SK-N-SH treated with all-trans-retinoic acid at 6 μM for 48 hours (cell line): ENCODE data around the gene TBC1D4.

Experiments used
- ATAC-seq: fragments of 200-7000 bp; cut with Tn5 transposase; 3 replicates; pipeline ENCODE4 v1.9.1; 2020; ENCODE audit warnings: mild to moderate bottlenecking, moderate library complexity
- BACH2 ChIP-seq: fragments of 250-450 bp; sonication (Bioruptor Pico); IDR thresholded peaks from 2 replicates; pipeline ENCODE4 v1.9.0; 2021; ENCODE audit warnings: mild to moderate bottlenecking, borderline replicate concordance
- CSDC2 ChIP-seq: fragments of 250-450 bp; sonication (Bioruptor Pico); IDR thresholded peaks from 2 replicates; pipeline ENCODE4 v1.5.0; 2020; ENCODE audit warnings: mild to moderate bottlenecking, moderate library complexity
- ESRRG ChIP-seq: fragments of 250-450 bp; sonication (Bioruptor Pico); IDR thresholded peaks from 2 replicates; pipeline ENCODE4 v1.6.1; 2021; ENCODE audit warnings: mild to moderate bottlenecking
- ISL1 ChIP-seq: fragments of 250-450 bp; sonication (Bioruptor Pico); IDR thresholded peaks from 2 replicates; pipeline ENCODE4 v2.1.2; 2022; ENCODE audit warnings: mild to moderate bottlenecking, moderate library complexity
- OSR1 ChIP-seq: fragments of 250-450 bp; sonication (Bioruptor Pico); IDR thresholded peaks from 2 replicates; pipeline ENCODE4 v1.8.0; 2022; ENCODE audit warnings: moderate library complexity, mild to moderate bottlenecking, inconsistent platforms
- SNAI2 ChIP-seq: fragments of 250-450 bp; sonication (Bioruptor Pico); IDR thresholded peaks from 2 replicates; pipeline ENCODE4 v1.5.0; 2020; ENCODE audit warnings: mild to moderate bottlenecking, moderate library complexity
- TCF4 ChIP-seq: fragments of 250-450 bp; sonication (Bioruptor Pico); IDR thresholded peaks from 2 replicates; pipeline ENCODE4 v1.8.0; 2021; ENCODE audit warnings: mild to moderate bottlenecking, moderate library complexity, borderline replicate concordance
- TOX ChIP-seq: fragments of 250-450 bp; sonication (Bioruptor Pico); IDR thresholded peaks from 2 replicates; pipeline ENCODE4 v1.8.0; 2021; ENCODE audit warnings: mild to moderate bottlenecking, moderate library complexity, borderline replicate concordance
- ZFP3 ChIP-seq: fragments of 250-450 bp; sonication (Bioruptor Pico); IDR thresholded peaks from 2 replicates; pipeline ENCODE4 v1.5.0; 2020; ENCODE audit warnings: mild to moderate bottlenecking, moderate library complexity
- ZFP30 ChIP-seq: fragments of 450-650 bp; formaldehyde crosslinking; IDR thresholded peaks from 2 replicates; pipeline ENCODE4 v1.5.0; 2022; ENCODE audit warnings: mild to moderate bottlenecking, moderate library complexity
- ZNF565 ChIP-seq: fragments of 450-650 bp; formaldehyde crosslinking; conservative IDR thresholded peaks from 2 replicates; pipeline ENCODE4 v1.5.0; 2020; ENCODE audit warnings: low read depth, mild to moderate bottlenecking, moderate library complexity
- ZNF70 ChIP-seq: fragments of 450-650 bp; formaldehyde crosslinking; IDR thresholded peaks from 2 replicates; pipeline ENCODE4 v1.5.0; 2020; ENCODE audit warnings: mild to moderate bottlenecking, moderate library complexity
- ZNF8 ChIP-seq: fragments of 450-650 bp; formaldehyde crosslinking; IDR thresholded peaks from 2 replicates; pipeline ENCODE4 v1.5.0; 2020; ENCODE audit warnings: mild to moderate bottlenecking, moderate library complexity
- TF ChIP-seq, protein P1 (sequence below): fragments of 250-450 bp; sonication (Bioruptor Pico); IDR thresholded peaks from 2 replicates; pipeline ENCODE4 v1.5.0; 2020; ENCODE audit warnings: mild to moderate bottlenecking, moderate library complexity
- TF ChIP-seq, protein P2 (sequence below): fragments of 250-450 bp; sonication (Bioruptor Pico); IDR thresholded peaks from 2 replicates; pipeline ENCODE4 v1.5.1; 2021; ENCODE audit warnings: mild to moderate bottlenecking, moderate library complexity
- TF ChIP-seq, protein P3 (sequence below): fragments of 250-450 bp; sonication (Bioruptor Pico); IDR thresholded peaks from 2 replicates; pipeline ENCODE4 v1.5.1; 2020; ENCODE audit warnings: low read depth, mild to moderate bottlenecking, moderate library complexity
- TF ChIP-seq, protein P4 (sequence below): fragments of 250-450 bp; sonication (Bioruptor Pico); IDR thresholded peaks from 2 replicates; pipeline ENCODE4 v1.8.0; 2020; ENCODE audit warnings: mild to moderate bottlenecking, moderate library complexity, borderline replicate concordance
- TF ChIP-seq, protein P5 (sequence below): fragments of 250-450 bp; sonication (Bioruptor Pico); IDR thresholded peaks from 2 replicates; pipeline ENCODE4 v1.8.0; 2021; ENCODE audit warnings: low read depth, mild to moderate bottlenecking, moderate library complexity, borderline replicate concordance

Gene TBC1D4

DNA sequence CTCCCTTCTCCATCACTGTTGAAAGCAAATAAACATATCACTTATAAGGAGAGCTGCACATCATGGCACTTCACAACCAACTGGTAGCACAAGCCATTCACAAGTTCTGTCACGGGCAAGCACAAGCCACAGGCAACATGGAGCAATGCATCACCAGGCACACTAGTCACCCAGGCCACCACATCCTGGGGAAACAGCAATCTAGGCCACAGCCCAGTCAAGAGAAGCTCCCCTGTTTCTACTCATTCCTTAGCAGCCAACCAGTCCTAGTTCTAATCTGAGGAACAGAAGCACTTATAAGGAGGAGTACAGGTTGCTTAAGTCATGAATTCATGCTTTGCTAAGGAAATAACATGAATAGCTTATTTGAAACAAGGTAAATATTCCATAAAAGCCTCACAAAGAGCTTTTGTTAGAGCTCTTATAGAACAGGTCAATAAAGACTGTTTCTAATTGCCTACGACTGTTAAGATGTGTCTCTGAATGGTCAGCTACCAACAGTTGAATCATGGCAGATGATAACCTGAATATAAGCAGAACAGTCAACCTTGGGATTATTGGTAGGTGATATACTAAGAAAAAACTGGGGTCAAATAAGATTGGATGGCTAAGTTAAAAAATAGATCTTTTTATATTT, 169.0 kb downstream of the TBC1D4 start (continued):
- TF ChIP-seq, protein P1, sequence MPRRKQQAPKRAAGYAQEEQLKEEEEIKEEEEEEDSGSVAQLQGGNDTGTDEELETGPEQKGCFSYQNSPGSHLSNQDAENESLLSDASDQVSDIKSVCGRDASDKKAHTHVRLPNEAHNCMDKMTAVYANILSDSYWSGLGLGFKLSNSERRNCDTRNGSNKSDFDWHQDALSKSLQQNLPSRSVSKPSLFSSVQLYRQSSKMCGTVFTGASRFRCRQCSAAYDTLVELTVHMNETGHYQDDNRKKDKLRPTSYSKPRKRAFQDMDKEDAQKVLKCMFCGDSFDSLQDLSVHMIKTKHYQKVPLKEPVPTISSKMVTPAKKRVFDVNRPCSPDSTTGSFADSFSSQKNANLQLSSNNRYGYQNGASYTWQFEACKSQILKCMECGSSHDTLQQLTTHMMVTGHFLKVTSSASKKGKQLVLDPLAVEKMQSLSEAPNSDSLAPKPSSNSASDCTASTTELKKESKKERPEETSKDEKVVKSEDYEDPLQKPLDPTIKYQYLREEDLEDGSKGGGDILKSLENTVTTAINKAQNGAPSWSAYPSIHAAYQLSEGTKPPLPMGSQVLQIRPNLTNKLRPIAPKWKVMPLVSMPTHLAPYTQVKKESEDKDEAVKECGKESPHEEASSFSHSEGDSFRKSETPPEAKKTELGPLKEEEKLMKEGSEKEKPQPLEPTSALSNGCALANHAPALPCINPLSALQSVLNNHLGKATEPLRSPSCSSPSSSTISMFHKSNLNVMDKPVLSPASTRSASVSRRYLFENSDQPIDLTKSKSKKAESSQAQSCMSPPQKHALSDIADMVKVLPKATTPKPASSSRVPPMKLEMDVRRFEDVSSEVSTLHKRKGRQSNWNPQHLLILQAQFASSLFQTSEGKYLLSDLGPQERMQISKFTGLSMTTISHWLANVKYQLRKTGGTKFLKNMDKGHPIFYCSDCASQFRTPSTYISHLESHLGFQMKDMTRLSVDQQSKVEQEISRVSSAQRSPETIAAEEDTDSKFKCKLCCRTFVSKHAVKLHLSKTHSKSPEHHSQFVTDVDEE (CRISPR knock-in tag) = no peak
- TF ChIP-seq SNAI2 (CRISPR knock-in tag) = no peak

DNA sequence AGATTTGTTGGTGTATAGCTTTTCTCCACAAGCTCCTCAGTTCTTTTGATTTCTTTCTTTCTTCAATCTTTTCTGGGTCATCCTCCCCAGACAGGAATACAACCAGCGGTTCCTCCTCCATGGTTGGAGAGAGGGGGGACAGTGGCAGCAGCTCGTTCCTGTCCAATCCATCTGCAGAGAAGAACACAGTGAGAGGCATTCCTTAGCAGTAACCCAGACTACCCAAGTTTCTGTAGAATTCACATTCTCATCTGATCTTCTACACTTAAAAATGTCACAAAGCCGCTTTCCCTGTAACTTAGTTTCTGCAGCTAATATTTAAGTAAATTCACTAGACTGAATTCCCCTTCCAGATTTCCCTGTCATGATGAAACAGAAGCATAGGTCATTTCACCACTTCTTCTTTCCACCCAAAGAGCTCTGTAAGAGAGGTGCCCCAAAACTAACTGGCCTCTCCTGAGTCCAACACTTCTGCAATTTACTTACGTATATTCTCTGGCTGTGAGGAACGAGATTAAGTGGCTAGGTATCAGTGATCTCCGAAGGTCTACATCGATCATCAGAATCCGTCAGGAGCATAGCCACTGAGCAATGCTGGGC, 171.9 kb downstream of the TBC1D4 start:
- TF ChIP-seq, protein P2, sequence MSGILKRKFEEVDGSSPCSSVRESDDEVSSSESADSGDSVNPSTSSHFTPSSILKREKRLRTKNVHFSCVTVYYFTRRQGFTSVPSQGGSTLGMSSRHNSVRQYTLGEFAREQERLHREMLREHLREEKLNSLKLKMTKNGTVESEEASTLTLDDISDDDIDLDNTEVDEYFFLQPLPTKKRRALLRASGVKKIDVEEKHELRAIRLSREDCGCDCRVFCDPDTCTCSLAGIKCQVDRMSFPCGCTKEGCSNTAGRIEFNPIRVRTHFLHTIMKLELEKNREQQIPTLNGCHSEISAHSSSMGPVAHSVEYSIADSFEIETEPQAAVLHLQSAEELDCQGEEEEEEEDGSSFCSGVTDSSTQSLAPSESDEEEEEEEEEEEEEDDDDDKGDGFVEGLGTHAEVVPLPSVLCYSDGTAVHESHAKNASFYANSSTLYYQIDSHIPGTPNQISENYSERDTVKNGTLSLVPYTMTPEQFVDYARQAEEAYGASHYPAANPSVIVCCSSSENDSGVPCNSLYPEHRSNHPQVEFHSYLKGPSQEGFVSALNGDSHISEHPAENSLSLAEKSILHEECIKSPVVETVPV = no peak
- TF ChIP-seq TOX (CRISPR knock-in tag) (no peak), ZNF70 (CRISPR knock-in tag) (no peak)
- ATAC-seq = no peak

DNA sequence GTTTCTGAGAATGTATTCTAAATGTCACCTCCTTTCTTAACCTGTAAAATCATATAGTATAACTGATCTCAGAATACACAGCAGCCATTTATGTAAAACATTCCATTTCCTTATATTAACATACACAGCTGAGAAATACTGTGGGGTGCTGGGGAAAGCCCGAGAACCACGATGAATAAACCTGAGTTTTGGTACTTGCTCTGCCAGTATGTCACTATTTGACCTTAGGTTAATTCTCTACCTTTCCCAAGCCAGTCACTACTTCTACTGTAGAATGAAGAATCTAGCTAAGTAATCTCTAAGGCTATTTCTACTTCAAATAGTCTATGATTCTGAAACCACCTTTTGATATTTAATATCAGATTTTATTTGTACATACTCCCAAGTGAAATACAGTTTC, 173.7 kb downstream of the TBC1D4 start:
- ATAC-seq = no peak
- TF ChIP-seq, protein P3, sequence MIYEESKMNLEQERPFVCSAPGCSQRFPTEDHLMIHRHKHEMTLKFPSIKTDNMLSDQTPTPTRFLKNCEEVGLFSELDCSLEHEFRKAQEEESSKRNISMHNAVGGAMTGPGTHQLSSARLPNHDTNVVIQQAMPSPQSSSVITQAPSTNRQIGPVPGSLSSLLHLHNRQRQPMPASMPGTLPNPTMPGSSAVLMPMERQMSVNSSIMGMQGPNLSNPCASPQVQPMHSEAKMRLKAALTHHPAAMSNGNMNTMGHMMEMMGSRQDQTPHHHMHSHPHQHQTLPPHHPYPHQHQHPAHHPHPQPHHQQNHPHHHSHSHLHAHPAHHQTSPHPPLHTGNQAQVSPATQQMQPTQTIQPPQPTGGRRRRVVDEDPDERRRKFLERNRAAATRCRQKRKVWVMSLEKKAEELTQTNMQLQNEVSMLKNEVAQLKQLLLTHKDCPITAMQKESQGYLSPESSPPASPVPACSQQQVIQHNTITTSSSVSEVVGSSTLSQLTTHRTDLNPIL (CRISPR knock-in tag) = no peak
- TF ChIP-seq ESRRG (CRISPR knock-in tag) (no peak), SNAI2 (CRISPR knock-in tag) (no peak), BACH2 (CRISPR knock-in tag) (no peak), TCF4 (no peak), TOX (CRISPR knock-in tag) (no peak), ZFP3 (CRISPR knock-in tag) (no peak), OSR1 (CRISPR knock-in tag) (no peak), ZNF70 (CRISPR knock-in tag) (no peak), ZNF8 (no peak), CSDC2 (CRISPR knock-in tag) (no peak)
- TF ChIP-seq, protein P4, sequence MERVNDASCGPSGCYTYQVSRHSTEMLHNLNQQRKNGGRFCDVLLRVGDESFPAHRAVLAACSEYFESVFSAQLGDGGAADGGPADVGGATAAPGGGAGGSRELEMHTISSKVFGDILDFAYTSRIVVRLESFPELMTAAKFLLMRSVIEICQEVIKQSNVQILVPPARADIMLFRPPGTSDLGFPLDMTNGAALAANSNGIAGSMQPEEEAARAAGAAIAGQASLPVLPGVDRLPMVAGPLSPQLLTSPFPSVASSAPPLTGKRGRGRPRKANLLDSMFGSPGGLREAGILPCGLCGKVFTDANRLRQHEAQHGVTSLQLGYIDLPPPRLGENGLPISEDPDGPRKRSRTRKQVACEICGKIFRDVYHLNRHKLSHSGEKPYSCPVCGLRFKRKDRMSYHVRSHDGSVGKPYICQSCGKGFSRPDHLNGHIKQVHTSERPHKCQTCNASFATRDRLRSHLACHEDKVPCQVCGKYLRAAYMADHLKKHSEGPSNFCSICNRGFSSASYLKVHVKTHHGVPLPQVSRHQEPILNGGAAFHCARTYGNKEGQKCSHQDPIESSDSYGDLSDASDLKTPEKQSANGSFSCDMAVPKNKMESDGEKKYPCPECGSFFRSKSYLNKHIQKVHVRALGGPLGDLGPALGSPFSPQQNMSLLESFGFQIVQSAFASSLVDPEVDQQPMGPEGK (CRISPR knock-in tag) = no peak

DNA sequence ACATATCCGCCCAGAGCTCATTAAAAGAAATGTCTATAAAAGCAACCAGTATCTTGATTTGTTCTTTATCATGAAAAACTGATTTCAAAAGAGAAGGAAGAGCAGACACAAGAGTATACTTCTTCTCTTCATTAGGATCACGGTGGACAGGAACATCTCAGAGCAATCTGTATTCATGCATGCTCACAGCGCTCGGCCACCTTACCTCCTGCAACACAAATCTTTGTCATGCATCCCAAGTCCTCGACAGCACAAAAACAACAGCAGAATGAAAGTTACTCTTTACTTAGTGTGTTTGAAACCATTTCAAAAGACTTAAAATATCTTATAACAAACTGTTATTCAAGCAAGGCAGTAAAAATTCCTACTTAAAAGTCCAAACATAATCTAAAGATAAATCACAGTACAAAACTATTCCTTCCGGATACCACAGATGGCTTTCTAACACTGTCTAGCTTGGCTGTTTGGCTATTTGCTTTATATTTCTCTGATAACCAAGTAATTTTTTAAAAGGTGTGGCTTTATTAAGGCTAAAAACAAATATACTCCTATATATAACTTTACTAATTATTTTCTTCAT, 174.5 kb downstream of the TBC1D4 start:
- no peak for ATAC-seq
- TF ChIP-seq TCF4 (no peak), ZNF8 (no peak), SNAI2 (CRISPR knock-in tag) (no peak), ESRRG (CRISPR knock-in tag) (no peak), ZNF565 (no peak), BACH2 (CRISPR knock-in tag) (no peak), ISL1 (CRISPR knock-in tag) (no peak), ZFP30 (CRISPR knock-in tag) (no peak), ZNF70 (CRISPR knock-in tag) (no peak)
- TF ChIP-seq, protein P4 (CRISPR knock-in tag) = no peak
- TF ChIP-seq, protein P3 (CRISPR knock-in tag) = no peak
- TF ChIP-seq, protein P5, sequence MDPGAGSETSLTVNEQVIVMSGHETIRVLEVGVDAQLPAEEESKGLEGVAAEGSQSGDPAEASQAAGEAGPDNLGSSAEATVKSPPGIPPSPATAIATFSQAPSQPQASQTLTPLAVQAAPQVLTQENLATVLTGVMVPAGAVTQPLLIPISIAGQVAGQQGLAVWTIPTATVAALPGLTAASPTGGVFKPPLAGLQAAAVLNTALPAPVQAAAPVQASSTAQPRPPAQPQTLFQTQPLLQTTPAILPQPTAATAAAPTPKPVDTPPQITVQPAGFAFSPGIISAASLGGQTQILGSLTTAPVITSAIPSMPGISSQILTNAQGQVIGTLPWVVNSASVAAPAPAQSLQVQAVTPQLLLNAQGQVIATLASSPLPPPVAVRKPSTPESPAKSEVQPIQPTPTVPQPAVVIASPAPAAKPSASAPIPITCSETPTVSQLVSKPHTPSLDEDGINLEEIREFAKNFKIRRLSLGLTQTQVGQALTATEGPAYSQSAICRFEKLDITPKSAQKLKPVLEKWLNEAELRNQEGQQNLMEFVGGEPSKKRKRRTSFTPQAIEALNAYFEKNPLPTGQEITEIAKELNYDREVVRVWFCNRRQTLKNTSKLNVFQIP (CRISPR knock-in tag) = no peak
